NCI-H524 treated with DMSO at 0.1 percent for 48 hours (cell line): Measurements from ENCODE around the gene RAB23.

Source experiments
- DNase-seq: peaks from one replicate; lab custom pipeline; 2025; lab: John Stamatoyannopoulos, UW

RAB23 gene

DNA sequence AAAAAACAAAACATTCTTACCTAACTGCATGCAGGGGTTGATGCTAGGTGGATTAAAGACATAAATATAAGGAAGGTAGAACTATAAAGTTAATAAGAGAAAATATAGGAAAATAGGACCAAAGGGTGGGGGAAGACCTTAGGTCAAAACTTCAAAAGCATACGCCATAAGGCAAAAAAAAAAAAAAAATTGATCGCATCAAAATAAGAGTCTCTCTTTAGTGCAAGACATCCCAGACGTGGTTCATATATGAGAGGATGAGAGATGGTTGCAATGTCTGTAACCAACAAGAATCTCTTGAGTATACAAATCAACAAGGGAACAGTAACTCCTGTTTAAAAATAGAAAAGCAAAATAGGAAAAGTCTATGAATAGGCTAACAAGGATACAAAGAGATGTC lies 41.5 kb downstream of the RAB23 start:
- DNase-seq = no peak

DNA sequence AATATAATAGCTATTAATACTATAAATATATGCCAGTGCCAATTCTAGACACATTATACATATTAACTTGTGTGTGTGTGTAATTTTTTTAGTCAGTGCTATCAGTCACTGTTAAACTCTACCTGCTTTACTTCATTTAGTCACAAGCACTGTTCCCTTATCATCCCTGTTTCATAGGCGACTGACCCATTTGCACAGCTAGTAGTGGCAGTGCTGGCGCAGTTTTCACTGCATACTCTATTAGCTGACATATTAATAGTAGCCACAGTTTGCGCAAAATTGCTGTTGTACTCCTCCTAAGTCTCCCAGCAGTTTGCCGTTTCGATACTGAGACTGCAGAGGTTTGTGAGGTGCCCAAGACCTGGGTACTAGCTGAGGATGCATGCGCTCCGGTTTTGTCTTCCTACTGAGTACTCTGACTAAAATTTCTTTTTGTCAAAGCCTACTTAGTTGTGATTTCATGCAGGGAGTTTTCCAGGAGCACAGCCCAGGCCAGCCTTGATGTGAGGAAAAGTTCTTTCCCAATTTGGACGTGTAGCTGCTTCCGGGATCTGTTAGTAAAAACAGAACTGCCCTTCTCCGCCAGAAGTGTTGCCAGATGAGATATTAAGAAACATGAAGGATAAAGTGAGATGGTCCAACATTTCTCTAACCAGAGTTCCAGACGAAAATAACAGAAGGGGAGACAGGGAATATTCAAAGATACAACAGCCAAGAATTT lies 44.4 kb downstream of the RAB23 start:
- no peak for DNase-seq

DNA sequence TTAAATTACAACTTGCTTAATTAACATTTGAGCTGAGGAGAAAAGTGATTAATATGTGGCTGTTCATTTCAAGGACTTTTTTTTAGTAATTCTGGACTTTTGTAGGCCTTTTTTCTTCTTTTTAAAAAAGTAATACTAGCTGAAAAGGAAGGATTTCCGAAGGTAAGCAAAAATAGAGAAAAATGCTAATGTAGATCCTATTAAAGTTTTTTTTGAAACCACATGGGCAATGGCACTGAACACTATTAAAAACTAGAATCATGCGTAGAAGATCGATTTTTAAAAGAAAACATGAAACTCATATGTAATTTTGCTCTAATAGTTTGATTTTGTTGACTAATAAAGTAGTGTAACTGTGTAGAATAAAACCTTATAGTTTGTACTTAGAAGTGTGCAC lies 47.6 kb downstream of the RAB23 start:
- no peak for DNase-seq

DNA sequence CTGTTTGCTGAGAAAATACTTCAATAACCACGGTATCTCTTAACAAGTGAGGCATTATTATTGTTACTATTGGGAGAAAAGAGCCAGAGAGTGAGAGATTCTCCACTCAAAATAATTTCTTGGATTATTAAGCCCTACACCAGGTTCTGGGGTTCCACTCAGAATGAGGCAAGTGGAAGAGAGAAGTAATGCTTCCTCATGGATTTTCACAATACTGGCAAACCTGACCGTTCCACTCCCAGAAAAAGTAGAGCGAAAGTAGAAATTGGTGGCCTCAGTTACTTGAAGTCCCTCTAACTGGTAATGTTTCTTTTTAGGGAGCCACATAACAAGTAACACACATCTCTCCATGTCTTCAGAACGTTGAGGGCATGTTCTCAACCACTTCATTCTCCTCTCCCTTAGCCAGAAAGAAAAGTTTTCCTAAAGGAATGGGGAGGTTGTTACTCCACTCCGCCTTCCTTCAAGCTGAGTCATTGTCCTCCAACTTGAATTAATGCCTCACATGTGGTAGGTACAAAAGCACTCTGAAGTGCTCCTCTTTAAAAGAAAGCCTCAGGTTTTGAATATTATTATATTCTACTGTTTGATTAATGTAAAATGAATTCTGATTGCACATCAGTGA lies 48.1 kb downstream of the RAB23 start:
- DNase-seq = no peak

DNA sequence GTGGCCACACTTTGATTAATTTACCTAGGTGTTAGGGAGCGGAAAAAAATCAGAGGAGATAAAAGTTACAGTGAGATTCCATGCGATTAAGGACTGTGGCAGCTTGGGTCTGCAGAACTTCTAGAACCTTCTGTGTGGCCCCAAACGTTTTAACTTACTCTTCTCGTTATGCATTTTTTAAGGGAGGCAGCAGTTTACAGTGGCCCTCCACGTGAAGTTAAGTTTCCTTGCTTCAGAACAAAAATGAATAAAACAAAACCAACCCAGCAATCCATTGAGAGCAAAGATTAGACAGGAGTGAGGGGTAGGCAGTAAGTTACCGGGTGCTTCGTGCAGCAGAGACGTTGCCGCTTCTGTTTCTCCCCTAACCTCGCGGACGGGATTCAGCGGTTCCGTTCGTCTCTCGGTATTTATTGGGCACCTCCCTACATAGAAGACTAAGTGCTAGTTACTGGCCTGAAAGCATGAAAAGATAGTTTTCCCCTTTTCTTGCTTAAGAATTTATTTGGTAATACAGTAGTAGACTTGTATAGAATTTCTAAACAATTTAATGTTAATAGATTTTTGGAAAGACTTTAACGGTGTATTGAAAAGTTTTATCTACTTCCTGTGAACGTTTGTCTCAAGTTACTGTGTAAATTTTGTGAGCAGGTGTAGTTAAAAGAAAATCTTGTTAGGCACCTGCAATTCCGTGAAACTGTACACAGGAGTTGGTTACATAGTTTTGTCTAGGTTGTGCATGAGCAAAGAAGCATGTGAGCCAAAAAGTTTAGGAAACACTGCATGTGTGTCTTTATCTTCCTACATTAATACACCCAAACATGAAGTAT lies 48.8 kb downstream of the RAB23 start:
- DNase-seq = no peak

DNA sequence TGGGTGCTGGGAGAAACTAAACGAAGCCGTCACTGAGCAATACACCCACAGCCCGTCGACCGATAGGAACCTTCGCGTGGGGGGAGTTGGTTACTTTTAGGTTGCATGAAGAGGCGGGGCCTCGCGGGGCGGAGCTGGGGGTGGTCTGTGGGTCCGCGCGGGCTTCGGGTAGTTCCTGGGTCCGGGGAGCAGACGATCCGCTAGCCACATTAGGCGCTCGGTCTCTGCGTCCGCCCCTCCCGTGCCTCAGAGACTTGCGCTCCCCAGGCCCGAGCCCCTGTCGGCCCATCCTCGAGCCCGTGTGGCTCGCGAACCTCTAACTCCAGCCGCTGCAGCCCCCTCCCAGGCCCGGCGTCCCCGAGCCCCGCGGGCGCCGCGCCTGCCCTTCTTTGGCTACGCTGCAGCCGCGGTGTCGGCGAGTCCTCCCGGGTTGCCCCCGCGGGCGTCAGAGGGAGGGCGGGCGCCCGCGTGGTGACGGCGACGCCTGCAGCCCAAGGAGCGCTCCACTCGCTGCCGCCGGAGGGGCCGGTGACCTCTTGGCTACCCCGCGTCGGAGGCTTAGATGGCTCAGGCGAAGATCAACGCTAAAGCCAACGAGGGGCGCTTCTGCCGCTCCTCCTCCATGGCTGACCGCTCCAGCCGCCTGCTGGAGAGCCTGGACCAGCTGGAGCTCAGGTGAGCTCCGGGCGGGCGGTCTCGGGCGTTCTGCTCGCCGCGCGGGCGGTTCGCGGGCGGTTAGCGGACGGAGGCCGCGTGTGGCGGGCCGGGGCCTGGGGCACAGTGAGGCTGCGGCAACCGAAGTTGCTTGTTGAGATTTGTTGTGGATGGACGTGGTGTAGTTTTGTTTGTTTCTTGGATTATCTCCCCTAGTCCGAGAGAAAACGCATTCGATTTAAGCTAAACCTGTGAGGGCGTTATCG lies 49.7 kb downstream of the RAB23 start, which contains the start of gene BAG2:
Gene BAG2 (plus strand): TSS at position 191 of the 920 bp plus-strand sequence. CDS start 372 bp downstream, at position 563.
- peak; percentile 38 for DNase-seq

DNA sequence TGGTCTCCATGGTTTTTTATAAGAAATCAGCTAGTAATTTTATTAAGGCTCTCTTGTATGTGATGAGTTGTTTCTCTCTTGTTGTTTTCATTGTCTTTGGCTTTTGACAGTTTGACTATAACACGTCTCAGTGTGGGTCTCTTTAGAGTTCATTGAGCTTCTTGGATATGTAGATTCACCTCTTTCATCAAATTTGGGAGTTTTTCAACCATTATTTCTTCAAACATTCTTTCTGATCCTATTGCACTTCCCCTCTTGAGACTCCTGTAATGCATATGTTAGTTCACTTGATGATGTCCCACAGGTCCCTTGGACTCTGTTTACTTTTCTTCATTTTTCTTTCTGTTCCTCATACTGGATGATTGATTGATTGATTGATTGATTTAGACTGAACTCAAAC lies 57.0 kb downstream of the RAB23 start:
- no peak for DNase-seq

DNA sequence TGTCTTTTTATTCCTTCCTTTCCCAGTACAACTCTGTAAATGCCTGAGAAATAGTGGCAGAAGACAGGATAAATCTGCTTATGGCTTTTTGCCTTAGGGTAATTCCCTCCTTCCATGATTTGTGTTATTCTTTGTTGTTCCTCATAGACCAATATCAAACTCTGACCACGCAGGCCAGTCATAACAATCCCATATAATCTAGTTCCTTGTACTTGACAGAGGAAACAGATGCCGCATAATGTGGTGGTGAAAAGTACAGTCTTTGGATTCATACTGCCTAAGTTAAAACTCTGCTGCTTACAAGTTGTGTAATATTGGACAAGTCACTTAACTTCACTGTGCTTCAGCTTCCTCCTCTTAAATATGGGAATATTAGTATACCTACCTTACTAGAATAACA lies 58.2 kb downstream of the RAB23 start:
- DNase-seq = no peak

DNA sequence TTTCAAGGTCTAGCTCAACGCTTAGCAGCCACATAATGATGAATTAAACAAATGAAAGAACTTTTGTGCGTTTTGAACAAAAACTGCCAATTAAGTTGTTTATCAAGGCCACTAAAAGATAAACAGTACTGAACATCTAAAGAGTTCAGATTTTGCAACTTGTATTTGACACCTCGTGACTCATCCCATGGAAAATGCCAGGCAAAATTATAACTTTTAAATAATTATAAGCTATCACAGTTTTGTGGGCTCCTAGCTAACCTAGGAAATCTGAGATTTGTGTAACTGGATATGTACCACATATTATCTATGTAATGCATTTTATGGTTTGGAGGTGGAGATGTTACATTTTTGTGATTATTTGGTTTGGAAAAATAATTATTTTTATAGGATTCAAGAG lies 59.6 kb downstream of the RAB23 start:
- DNase-seq = no peak

DNA sequence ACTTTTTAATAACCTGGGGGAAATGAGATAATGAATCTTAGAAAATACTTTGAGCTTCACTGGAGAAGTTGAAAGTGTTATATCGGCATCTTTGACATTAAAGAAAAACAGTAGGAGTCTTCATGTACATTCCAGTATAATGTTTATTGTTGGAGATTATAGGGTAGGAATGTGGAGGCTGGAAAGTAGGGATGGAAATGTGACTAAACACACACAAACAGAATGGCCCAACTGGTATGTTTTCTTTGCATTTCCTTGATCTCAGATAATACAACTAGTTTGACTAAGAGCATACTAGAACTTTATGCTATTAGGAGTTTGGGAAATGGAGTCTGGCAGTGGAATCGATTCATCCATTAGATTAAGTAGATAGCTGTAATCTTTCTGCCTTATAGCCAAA lies 60.1 kb downstream of the RAB23 start:
- no peak for DNase-seq

DNA sequence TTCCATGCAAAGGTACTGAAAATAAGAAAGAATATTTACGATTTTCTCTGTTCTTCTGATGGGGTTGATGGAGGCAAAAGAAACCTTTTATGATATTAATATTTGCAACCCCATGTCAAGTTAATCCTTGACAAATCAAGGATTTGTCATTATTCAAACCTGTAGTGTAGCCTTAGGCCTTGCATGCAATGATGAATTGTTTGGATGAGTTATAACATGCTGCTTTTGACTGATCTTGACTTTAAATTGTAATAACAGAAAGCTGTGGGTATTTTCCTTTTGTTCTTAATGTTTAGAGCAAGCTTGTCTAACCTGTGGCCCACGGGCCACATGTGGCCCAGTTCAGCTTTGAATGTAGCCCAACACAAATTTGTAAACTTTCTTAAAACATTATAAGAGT lies 63.0 kb downstream of the RAB23 start:
- no peak for DNase-seq

DNA sequence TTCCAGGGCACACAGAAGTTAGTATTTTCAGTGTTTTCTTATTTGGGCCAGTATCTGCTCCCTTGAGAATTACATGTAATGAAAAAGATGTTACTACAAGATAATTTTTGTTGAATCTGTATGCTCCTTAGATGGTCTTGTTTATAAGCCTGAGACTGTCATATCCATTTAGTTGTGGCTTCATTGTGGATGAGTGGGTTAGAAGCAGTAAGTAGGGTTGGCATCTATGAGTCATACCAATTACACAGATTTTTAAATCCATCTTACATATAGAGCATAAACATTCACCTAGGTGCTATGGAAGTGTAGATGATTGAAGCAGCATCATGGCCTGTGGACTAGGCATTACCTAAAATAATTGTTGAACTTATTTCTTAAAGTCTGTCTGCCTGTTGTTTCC lies 63.4 kb downstream of the RAB23 start:
- DNase-seq = no peak

DNA sequence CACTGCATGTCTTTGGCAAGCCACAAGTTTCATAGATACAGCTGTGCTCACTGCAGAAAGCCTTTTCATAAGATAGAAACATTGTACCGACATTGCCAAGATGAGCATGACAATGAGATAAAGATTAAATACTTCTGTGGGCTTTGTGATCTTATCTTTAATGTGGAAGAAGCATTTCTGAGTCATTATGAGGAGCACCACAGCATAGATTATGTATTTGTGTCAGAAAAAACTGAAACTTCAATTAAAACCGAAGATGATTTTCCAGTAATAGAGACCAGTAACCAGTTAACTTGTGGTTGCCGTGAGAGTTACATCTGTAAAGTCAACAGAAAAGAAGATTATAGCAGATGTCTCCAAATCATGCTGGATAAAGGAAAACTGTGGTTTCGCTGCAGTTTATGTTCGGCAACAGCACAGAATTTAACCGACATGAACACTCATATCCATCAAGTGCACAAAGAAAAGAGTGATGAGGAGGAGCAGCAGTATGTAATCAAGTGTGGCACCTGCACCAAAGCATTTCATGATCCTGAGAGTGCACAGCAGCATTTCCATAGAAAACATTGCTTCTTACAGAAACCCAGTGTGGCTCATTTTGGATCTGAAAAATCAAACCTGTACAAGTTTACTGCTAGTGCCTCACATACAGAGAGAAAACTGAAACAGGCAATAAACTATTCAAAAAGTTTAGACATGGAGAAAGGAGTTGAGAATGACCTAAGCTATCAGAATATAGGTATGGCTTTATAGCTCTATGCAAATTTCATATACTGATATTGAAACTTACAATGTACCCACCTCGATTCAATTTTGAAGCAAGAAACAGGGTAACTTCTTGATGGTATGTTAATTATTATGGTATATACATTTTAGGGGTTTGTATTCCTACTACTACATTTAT lies 73.9 kb downstream of the RAB23 start:
- no peak for DNase-seq

DNA sequence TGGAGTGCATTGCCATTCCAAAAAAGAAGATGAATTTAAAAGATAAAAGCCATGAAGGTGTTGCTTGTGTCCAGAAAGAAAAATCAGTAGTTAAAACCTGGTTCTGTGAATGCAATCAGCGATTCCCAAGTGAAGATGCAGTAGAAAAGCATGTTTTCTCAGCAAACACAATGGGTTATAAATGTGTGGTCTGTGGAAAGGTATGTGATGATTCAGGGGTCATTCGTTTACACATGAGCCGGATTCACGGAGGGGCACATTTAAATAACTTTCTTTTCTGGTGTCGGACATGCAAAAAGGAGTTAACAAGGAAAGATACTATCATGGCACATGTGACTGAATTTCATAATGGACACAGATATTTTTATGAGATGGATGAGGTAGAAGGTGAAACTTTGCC lies 74.7 kb downstream of the RAB23 start:
- no peak for DNase-seq

DNA sequence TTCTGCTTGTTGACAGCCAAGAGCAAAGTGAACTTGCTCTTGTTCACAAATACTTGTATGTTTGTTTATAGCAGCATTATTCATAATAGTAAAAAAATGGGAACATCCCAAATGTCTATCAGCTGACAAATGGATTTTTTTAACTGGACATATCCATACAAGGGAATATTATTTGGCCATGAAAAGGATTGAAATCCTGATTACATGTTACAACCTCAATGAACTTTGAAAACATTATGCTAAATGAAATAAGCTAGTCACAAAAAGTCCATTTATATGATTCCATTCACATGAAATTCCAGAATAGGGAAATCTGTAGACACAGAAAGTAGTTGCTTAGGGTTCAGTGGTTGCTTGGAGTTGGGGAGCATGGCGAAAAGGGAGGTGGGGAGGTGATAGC lies 78.4 kb downstream of the RAB23 start:
- no peak for DNase-seq

DNA sequence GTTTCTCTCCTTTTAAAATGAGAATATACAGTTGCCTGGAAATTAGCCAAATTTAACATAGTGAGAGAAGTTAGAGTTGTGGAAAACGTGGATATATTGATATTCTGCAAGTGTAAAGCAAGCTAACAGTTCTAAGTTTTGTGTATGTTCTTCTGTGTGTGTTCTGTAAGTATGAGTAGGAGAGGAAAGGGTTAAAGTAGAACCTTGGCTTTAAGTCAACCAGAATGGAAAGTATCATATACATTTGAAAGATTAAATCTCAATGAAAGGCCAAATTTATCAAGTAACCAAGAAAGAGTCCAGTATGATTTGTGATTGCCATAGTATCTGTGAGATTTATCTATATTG lies 80.0 kb downstream of the RAB23 start:
- no peak for DNase-seq

DNA sequence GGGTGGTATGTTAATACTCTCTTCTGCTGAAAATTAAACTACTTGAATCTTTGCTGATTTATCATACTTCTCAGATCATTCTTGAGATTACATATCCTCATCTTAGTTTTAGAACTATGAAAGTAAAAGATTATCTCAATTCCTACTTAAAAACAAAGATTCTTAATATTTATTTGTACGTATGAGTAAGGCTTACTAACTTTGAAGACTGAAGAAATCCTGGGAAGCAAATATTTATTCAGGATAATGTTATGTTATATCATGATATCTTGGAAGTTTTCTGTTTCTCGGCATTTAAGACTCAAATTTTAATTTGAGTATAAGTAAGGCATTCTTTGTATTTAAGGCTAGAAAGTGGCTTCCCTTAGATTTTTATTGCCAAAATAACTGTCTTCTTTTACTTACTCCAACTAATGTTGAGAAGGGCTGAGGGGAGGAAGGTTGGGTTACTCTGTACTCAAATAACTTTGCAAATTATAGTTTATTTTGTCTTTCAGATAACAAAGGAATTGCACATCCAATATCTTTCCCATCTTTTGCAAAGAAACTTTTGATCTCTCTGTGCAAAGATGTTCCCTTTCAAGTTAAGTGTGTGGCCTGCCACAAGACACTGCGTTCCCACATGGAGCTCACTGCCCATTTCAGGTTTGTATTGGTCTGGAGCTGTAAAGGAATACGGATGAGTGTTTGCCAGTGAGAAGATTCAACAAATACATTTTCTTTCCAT lies 80.5 kb downstream of the RAB23 start:
- no peak for DNase-seq

DNA sequence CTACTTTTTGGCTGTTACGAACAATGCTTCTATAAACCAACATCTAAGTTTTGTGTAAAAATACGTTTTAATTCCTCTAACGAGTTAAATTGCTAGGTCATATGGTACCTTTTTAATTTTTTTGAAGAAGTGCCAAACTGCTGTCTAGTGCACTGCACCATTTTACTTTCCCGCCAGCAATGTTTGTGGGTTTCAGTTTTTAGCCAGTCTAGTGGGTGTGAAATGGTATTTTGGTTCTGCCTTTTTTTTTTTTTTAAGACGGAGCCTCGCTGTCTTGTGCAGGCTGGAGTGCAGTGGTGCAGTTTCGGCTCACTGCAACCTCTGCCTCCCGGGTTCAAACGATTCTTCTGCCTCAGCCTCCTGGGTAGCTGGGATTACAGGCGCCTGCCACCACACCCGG lies 84.1 kb downstream of the RAB23 start:
- DNase-seq = no peak

DNA sequence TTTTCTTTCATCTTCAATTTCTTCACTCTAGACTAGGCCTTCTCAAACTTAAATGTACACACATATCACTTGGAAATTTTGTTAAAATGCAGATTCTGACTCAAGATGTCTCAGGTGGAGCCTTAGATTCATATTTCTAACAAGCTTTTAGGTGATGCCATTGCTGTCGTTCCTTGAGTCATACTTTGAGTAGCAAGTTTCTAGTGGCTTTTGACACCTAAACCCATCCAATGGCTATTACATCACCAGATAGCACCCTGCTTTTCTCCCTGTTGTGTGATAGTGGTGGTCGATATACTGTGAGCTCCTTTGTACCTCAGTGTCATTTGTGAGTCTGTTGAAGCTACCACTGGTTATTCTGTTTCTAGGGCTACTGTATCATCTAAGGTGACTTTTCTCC lies 84.8 kb downstream of the RAB23 start:
- DNase-seq = no peak
